ENCODE results near the gene PANK2. TPM values are rescaled to one million over a fixed set of nuclear protein-coding genes. Genes with fewer than 3 reads are reported as not detected.

PANK2 gene
- total and polyA plus RNA-seq, 2 experiments from 2014 or later: 36.1 to 72.0 TPM

GRCh38 chr20:3925113-3925695, 36.0 kb downstream of the PANK2 start:
- H3K36me3 Mint-ChIP-seq (ENCODE audit: low read depth): peaks cover 48% of the 10 kb centered on the region
- Histone ChIP-seq H3K36me3 (ENCODE audit: insufficient read depth) (peaks cover 14% of the 10 kb centered on the region; the same call in 1 of the 2 replicates), H3K4me2 (no peak overlapping the region), H2AFZ (no peak overlapping the region), H3K79me2 (replicated peaks; ENCODE audit: insufficient read depth) (peaks cover 34% of the 10 kb centered on the region), H3K4me1 (ENCODE audit: insufficient read depth) (peaks cover 25% of the 10 kb centered on the region), H3K27me3 (ENCODE audit: insufficient read depth) (no peaks in the 10 kb centered on the region), H3K9me2 (ENCODE audit: insufficient read depth) (no peaks in the 10 kb centered on the region), H3K27ac (ENCODE audit: low read depth) (peak overlapping the region; percentile 78; the same call in 1 of the 2 replicates), H3K4me3 (no peak overlapping the region), H3F3A (replicated peaks; ENCODE audit: low read depth) (peaks cover 29% of the 10 kb centered on the region), H4K20me1 (replicated peaks; ENCODE audit: insufficient read depth) (peaks cover 58% of the 10 kb centered on the region)
- peaks cover 45% of the 10 kb centered on the region for H3K27me3 Mint-ChIP-seq (ENCODE audit: insufficient read depth, low read depth, poor library complexity)
- H3K27ac Mint-ChIP-seq: peak overlapping the region; percentile 76
- ATAC-seq (no peak), DNase-seq (ENCODE audit: low spot score) (no peak)
- no peaks in the 10 kb centered on the region for H3K9me3 Mint-ChIP-seq
- peak; percentile 20; the same call in 1 of the 2 replicates for TF ChIP-seq POLR2AphosphoS5 (IDR thresholded peaks at IDR 0.05; ENCODE audit: low read depth)
- TF ChIP-seq, protein P1, sequence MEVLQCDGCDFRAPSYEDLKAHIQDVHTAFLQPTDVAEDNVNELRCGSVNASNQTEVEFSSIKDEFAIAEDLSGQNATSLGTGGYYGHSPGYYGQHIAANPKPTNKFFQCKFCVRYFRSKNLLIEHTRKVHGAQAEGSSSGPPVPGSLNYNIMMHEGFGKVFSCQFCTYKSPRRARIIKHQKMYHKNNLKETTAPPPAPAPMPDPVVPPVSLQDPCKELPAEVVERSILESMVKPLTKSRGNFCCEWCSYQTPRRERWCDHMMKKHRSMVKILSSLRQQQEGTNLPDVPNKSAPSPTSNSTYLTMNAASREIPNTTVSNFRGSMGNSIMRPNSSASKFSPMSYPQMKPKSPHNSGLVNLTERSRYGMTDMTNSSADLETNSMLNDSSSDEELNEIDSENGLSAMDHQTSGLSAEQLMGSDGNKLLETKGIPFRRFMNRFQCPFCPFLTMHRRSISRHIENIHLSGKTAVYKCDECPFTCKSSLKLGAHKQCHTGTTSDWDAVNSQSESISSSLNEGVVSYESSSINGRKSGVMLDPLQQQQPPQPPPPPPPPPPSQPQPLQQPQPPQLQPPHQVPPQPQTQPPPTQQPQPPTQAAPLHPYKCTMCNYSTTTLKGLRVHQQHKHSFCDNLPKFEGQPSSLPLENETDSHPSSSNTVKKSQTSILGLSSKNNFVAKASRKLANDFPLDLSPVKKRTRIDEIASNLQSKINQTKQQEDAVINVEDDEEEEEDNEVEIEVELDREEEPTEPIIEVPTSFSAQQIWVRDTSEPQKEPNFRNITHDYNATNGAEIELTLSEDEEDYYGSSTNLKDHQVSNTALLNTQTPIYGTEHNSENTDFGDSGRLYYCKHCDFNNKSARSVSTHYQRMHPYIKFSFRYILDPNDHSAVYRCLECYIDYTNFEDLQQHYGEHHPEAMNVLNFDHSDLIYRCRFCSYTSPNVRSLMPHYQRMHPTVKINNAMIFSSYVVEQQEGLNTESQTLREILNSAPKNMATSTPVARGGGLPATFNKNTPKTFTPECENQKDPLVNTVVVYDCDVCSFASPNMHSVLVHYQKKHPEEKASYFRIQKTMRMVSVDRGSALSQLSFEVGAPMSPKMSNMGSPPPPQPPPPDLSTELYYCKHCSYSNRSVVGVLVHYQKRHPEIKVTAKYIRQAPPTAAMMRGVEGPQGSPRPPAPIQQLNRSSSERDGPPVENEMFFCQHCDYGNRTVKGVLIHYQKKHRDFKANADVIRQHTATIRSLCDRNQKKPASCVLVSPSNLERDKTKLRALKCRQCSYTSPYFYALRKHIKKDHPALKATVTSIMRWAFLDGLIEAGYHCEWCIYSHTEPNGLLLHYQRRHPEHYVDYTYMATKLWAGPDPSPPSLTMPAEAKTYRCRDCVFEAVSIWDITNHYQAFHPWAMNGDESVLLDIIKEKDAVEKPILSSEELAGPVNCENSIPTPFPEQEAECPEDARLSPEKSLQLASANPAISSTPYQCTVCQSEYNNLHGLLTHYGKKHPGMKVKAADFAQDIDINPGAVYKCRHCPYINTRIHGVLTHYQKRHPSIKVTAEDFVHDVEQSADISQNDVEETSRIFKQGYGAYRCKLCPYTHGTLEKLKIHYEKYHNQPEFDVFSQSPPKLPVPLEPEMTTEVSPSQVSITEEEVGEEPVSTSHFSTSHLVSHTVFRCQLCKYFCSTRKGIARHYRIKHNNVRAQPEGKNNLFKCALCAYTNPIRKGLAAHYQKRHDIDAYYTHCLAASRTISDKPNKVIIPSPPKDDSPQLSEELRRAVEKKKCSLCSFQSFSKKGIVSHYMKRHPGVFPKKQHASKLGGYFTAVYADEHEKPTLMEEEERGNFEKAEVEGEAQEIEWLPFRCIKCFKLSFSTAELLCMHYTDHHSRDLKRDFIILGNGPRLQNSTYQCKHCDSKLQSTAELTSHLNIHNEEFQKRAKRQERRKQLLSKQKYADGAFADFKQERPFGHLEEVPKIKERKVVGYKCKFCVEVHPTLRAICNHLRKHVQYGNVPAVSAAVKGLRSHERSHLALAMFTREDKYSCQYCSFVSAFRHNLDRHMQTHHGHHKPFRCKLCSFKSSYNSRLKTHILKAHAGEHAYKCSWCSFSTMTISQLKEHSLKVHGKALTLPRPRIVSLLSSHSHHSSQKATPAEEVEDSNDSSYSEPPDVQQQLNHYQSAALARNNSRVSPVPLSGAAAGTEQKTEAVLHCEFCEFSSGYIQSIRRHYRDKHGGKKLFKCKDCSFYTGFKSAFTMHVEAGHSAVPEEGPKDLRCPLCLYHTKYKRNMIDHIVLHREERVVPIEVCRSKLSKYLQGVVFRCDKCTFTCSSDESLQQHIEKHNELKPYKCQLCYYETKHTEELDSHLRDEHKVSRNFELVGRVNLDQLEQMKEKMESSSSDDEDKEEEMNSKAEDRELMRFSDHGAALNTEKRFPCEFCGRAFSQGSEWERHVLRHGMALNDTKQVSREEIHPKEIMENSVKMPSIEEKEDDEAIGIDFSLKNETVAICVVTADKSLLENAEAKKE (CRISPR knock-in tag; IDR thresholded peaks at IDR 0.05): no peak
- TF ChIP-seq ETS1 (IDR thresholded peaks at IDR 0.05): no peak
- H3K4me3 Mint-ChIP-seq: no peak overlapping the region; the same call in 2 of the 3 replicates
- peaks cover 50% of the 10 kb centered on the region for H3K4me1 Mint-ChIP-seq

All from GM23338 (cell line).